DOHH2 (cell line): Measurements from ENCODE around the gene TAPBPL.

Source experiments
- H3F3A ChIP-seq: fragments of 200-600 bp; sonication (generic), shearing (Covaris generic); 2 replicates; pipeline ENCODE4 v1.6.0; 2016; ENCODE audit warnings: antibody characterized with exemption, mild to moderate bottlenecking; ENCODE audit not compliant: control insufficient read depth, insufficient read depth
- H3K27ac ChIP-seq: fragments of 200-600 bp; sonication (generic); 2 replicates; pipeline ENCODE4 v1.5.1; 2014; ENCODE audit warnings: low read depth, mild to moderate bottlenecking, low read length, moderate library complexity
- H3K27me3 ChIP-seq: fragments of 200-600 bp; sonication (generic); 2 replicates; pipeline ENCODE4 v1.6.1; 2014; ENCODE audit warnings: mild to moderate bottlenecking, low read length, mixed read lengths; ENCODE audit not compliant: control insufficient read depth
- H3K36me3 ChIP-seq: fragments of 200-600 bp; sonication (generic); 2 replicates; pipeline ENCODE4 v1.6.1; 2014; ENCODE audit warnings: mild to moderate bottlenecking, low read length, moderate library complexity, mixed read lengths; ENCODE audit not compliant: control insufficient read depth
- H3K4me1 ChIP-seq: fragments of 200-600 bp; sonication (generic); 2 replicates; pipeline ENCODE4 v1.6.1; 2014; ENCODE audit warnings: mild to moderate bottlenecking, low read length, mixed read lengths; ENCODE audit not compliant: control insufficient read depth
- H3K4me2 ChIP-seq: fragments of 200-600 bp; sonication (generic); 2 replicates; pipeline ENCODE4 v1.6.0; 2014; ENCODE audit warnings: mild to moderate bottlenecking, low read length, moderate library complexity
- H3K4me3 ChIP-seq: fragments of 200-600 bp; sonication (generic); 2 replicates; pipeline ENCODE4 v1.5.1; 2014; ENCODE audit warnings: mild to moderate bottlenecking, low read length, mixed read lengths
- H3K79me2 ChIP-seq: fragments of 200-600 bp; sonication (generic); 2 replicates; pipeline ENCODE4 v1.6.1; 2014; ENCODE audit warnings: mild to moderate bottlenecking, low read length, mixed read lengths; ENCODE audit not compliant: control insufficient read depth
- H3K9me2 ChIP-seq: fragments of 200-600 bp; sonication (generic); replicated peaks from 2 replicates; pipeline ENCODE4 v1.6.1; 2014; ENCODE audit warnings: mild to moderate bottlenecking, low read length, mixed read lengths; ENCODE audit not compliant: control insufficient read depth
- H3K9me3 ChIP-seq: fragments of 200-600 bp; sonication (generic); 2 replicates; pipeline ENCODE4 v1.6.1; 2014; ENCODE audit warnings: antibody characterized with exemption, low read length, mixed read lengths; ENCODE audit not compliant: control insufficient read depth, insufficient read depth
- H4K20me1 ChIP-seq: fragments of 200-600 bp; sonication (generic); 2 replicates; pipeline ENCODE4 v1.6.0; 2014; ENCODE audit warnings: low read depth, mild to moderate bottlenecking, antibody characterized with exemption, low read length, moderate library complexity; ENCODE audit not compliant: control insufficient read depth, insufficient read depth
- EZH2phosphoT487 ChIP-seq: fragments of 200-600 bp; sonication (generic); IDR thresholded peaks from 2 replicates; pipeline ENCODE4 v1.6.1; 2017; ENCODE audit warnings: borderline replicate concordance, mild to moderate bottlenecking, antibody characterized with exemption, low read length, moderate library complexity, mixed read lengths
- TF ChIP-seq, protein P1 (sequence below): fragments of 200-600 bp; sonication (generic); IDR thresholded peaks from one replicate; pipeline ENCODE4 v1.5.1; 2014; ENCODE audit warnings: antibody characterized with exemption, mild to moderate bottlenecking, low read depth, low read length; ENCODE audit not compliant: poor library complexity, severe bottlenecking

Gene TAPBPL

DNA sequence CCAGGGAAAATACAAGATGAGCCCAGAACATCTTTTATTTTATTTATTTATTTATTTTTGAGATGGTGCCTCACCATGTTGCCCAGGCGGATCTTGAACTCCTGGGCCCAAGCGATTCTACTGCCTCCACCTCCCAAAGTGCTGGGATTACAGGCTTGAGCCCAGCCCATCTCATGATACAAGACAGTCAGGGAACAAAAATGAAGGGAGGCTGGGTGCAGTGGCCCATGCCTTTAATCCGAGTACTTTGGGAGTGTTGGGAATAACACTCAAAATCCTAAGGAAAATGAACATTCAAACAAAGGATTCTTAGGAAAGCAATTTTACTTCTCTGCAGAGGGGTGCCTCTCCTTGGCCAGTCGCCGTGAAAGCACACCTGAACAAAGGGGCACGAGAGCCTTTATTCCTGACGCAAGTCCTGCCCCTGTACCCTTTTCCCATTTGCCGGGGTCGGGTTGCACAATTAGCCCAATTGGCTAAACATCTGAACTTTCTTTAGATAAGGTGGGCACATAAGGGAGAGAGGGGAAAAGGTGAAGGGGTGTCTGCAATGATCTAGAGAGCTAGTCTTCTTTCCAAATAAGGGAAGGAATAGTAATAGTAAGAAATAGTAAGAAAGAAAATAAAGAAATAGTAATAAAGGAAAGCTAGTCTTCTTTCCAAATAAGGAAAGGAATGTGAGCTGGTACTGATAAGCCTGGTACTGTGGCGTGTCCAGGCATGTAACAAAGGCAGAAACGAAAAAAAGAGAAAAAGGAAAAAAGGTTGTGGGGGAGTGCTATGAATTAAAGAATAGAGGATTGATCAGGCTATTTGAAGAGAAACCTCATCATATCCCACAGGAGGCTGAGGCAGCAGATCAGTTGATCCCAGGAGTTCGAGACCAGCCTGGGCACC lies 55.5 kb downstream of the TAPBPL start:
- H3K4me2 ChIP-seq = no peak overlapping the region
- H3K79me2 ChIP-seq = peaks cover 85% of the 10 kb centered on the region
- H3K4me1 ChIP-seq = no peaks in the 10 kb centered on the region
- H4K20me1 ChIP-seq = peaks cover 11% of the 10 kb centered on the region; the same call in 1 of the 2 replicates
- no peaks in the 10 kb centered on the region for H3K27me3 ChIP-seq
- no peaks in the 10 kb centered on the region for H3K9me2 ChIP-seq
- no peak for TF ChIP-seq EZH2phosphoT487
- TF ChIP-seq, protein P1, sequence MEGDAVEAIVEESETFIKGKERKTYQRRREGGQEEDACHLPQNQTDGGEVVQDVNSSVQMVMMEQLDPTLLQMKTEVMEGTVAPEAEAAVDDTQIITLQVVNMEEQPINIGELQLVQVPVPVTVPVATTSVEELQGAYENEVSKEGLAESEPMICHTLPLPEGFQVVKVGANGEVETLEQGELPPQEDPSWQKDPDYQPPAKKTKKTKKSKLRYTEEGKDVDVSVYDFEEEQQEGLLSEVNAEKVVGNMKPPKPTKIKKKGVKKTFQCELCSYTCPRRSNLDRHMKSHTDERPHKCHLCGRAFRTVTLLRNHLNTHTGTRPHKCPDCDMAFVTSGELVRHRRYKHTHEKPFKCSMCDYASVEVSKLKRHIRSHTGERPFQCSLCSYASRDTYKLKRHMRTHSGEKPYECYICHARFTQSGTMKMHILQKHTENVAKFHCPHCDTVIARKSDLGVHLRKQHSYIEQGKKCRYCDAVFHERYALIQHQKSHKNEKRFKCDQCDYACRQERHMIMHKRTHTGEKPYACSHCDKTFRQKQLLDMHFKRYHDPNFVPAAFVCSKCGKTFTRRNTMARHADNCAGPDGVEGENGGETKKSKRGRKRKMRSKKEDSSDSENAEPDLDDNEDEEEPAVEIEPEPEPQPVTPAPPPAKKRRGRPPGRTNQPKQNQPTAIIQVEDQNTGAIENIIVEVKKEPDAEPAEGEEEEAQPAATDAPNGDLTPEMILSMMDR = no peak
- no peak overlapping the region for H3K4me3 ChIP-seq
- peaks cover 83% of the 10 kb centered on the region for H3K36me3 ChIP-seq
- H3F3A ChIP-seq = peaks cover 5% of the 10 kb centered on the region; the same call in 1 of the 2 replicates
- H3K27ac ChIP-seq = no peak overlapping the region
- no peaks in the 10 kb centered on the region for H3K9me3 ChIP-seq

DNA sequence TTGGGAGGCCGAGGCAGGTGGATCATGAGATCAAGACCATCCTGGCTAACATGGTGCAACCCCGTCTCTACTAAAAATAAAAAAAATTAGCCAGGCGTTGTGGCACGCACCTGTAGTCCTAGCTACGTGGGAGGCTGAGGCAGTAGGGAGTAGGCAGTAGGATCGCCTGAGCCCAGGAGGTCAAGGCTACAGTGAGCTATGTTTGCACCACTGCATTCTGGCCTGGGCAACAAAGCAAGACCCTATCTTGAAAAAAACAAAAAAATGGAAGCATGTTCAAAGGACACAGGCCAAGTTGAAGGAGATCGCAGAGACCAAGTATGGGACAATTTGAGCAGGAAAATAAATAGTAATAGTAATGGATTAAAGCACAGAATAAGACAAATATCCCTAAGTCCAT lies 56.2 kb downstream of the TAPBPL start:
- Histone ChIP-seq H3K9me3 (no peaks in the 10 kb centered on the region), H3K4me3 (no peak overlapping the region), H3K4me2 (no peak overlapping the region), H4K20me1 (peaks cover 11% of the 10 kb centered on the region; the same call in 1 of the 2 replicates), H3F3A (peaks cover 5% of the 10 kb centered on the region; the same call in 1 of the 2 replicates), H3K36me3 (peaks cover 85% of the 10 kb centered on the region), H3K9me2 (no peaks in the 10 kb centered on the region), H3K27ac (no peak overlapping the region), H3K79me2 (peaks cover 78% of the 10 kb centered on the region), H3K4me1 (no peaks in the 10 kb centered on the region), H3K27me3 (no peaks in the 10 kb centered on the region)
- TF ChIP-seq EZH2phosphoT487 = no peak
- TF ChIP-seq, protein P1 = no peak
